ENCODE results near the gene ST6GALNAC2. TPM values are rescaled to one million over a fixed set of nuclear protein-coding genes. Genes with fewer than 3 reads are reported as not detected.

ST6GALNAC2 gene
- total RNA-seq, 2 donors from 2014 or later: 21.0 to 23.1 TPM

DNA sequence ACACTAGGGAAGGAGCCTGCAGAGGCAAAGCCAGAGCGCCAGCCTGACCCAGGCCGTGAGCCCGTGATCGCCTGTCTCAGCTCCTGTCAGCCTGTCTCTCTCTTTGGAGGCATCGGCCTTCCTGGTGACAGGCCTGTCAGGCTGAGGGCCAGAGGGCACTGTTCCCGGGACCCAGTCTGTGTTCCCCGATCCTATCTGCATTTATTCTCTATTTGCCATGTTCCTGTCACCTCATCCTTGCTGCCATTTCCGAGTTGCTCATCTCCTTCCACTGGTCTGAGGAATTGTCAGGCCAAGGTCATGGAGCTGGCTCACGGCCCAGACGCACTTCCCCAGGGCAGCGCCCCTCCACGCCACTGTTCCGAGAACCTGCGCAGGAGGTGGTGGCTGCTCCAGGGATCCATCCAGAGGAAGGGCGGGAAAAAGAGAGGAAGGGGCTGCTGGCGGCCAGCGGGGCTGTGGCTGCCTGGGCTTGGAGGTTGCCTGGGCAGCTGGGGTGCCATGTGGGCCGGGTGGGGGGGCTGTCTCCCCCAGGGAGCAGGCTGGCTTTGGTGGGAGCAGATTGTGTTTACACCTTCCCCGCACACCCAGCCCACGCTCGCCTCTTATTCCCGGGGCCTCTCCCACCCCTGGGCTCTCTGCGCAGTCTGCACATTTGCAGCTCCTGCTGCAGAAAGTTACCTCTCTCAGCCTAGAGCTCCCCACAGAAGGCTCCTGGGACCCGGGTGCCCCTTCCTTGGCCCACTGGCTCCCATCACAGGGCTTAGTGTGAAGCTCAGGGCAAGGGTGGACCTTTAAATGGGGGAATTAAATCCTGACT lies 40.9 kb downstream of the ST6GALNAC2 start:
- H3K4me1 ChIP-seq (replicated peaks): peaks cover 4% of the 10 kb centered on the region
- H3K27me3 ChIP-seq (replicated peaks; ENCODE audit: insufficient read depth): no peaks in the 10 kb centered on the region
- no peak overlapping the region for H3K4me3 ChIP-seq
- H3K36me3 ChIP-seq: no peaks in the 10 kb centered on the region
- no peak overlapping the region for H3K27ac ChIP-seq
- intact Hi-C loops (cut with DNase I): no loop called here
- TF ChIP-seq, protein P1, sequence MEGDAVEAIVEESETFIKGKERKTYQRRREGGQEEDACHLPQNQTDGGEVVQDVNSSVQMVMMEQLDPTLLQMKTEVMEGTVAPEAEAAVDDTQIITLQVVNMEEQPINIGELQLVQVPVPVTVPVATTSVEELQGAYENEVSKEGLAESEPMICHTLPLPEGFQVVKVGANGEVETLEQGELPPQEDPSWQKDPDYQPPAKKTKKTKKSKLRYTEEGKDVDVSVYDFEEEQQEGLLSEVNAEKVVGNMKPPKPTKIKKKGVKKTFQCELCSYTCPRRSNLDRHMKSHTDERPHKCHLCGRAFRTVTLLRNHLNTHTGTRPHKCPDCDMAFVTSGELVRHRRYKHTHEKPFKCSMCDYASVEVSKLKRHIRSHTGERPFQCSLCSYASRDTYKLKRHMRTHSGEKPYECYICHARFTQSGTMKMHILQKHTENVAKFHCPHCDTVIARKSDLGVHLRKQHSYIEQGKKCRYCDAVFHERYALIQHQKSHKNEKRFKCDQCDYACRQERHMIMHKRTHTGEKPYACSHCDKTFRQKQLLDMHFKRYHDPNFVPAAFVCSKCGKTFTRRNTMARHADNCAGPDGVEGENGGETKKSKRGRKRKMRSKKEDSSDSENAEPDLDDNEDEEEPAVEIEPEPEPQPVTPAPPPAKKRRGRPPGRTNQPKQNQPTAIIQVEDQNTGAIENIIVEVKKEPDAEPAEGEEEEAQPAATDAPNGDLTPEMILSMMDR (IDR thresholded peaks at IDR 0.05): no peak
- no peak for TF ChIP-seq POLR2AphosphoS5 (IDR thresholded peaks at IDR 0.05)
- no peak for TF ChIP-seq POLR2A (IDR thresholded peaks at IDR 0.05)
- no peaks in the 10 kb centered on the region for H3K9me3 ChIP-seq
- 49% methylated on average over 24 of the region's 24 CpGs for WGBS
- DNase-seq (ENCODE audit: low spot score): no peak

DNA sequence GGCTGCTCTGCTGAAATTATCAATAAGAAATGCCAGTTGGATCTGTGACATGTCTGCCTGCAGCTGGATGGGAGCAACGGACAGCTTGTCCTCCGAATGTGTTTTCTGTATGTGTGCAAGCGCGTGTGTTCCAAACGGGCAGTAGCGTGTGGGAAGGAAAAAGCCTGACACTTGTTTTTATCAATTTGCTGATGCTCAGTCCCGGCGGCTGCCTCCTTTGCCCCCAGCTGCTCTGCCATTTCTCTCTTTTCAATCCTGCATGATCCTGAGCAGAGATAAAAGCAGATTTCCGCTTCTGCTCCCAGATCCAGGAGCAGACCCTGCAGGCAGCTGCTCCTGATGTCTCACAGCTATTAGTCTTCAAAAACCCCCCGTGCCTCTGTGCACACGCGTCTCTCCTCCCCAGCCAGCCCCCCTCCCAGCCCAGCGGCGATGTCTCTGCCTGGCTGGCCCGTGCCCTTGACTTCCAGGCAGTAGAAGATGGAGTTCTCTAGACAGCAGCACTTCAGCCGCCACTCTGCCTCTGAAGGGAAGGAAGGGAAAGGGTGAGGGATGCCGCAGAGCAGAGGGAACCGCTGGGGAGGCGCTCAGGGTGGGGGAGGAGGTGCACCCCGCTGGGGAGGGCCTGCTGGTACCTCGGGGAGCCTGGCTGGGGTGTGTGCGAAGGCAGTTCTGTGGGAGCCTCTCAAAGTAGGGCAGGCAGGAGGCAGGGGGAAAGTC lies 41.7 kb downstream of the ST6GALNAC2 start:
- Histone ChIP-seq H3K27ac (no peak overlapping the region), H3K9me3 (no peaks in the 10 kb centered on the region), H3K4me1 (replicated peaks) (peaks cover 4% of the 10 kb centered on the region), H3K4me3 (no peak overlapping the region), H3K27me3 (replicated peaks; ENCODE audit: insufficient read depth) (no peaks in the 10 kb centered on the region), H3K36me3 (no peaks in the 10 kb centered on the region)
- no peak for DNase-seq (ENCODE audit: low spot score)
- intact Hi-C loops (cut with DNase I): no loop called here
- TF ChIP-seq, protein P1 (IDR thresholded peaks at IDR 0.05): no peak
- no peak for TF ChIP-seq POLR2AphosphoS5 (IDR thresholded peaks at IDR 0.05)
- no peak for TF ChIP-seq POLR2A (IDR thresholded peaks at IDR 0.05)
- 34% methylated on average over 22 of the region's 22 CpGs for WGBS

DNA sequence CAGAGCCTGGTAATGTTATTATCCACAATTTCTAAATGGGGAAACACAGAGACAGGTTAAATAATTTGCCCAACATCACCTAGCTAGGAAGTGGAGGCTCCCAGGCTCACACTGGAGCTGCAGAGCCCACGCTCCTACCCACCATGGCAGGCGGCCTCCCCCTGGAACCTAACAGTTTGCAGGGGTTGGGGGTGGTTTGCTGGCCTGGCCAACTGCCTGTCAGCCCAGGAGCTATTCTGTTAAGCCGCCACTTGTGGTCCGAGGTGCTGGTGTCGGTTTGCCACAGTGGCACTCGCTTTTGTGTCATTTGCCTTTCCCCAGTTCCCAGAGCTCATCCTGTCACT lies 42.2 kb downstream of the ST6GALNAC2 start:
- no peak for DNase-seq (ENCODE audit: low spot score)
- Histone ChIP-seq H3K4me1 (replicated peaks) (peaks cover 4% of the 10 kb centered on the region), H3K27ac (no peak overlapping the region), H3K9me3 (no peaks in the 10 kb centered on the region), H3K27me3 (replicated peaks; ENCODE audit: insufficient read depth) (no peaks in the 10 kb centered on the region), H3K4me3 (no peak overlapping the region), H3K36me3 (no peaks in the 10 kb centered on the region)
- intact Hi-C loops (cut with DNase I): no loop called here
- TF ChIP-seq POLR2AphosphoS5 (IDR thresholded peaks at IDR 0.05) (no peak), POLR2A (IDR thresholded peaks at IDR 0.05) (no peak)
- TF ChIP-seq, protein P1 (IDR thresholded peaks at IDR 0.05): no peak
- WGBS: 71% methylated on average over 6 of the region's 6 CpGs

DNA sequence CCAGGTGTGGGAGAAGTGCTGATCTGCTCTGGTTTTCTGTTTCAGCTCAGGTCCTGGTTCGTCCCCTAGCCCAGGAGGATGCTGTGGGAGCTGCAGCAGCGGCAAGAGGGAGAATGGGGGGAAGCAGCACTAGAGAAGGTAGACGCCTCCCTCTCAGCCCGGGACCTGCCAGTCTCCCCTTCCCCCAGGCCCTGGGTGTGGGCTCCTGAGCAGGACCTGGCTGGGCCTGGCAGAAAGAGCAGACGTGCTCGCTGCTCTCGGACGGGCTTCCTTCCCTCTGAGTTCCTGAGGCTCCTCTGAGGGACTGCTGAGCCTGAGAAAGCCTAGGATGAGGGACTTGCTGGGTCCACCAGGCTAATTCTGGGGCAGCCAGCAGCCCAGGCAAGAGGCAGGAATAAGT lies 42.7 kb downstream of the ST6GALNAC2 start:
- H3K27ac ChIP-seq: no peak overlapping the region
- no peak for DNase-seq (ENCODE audit: low spot score)
- intact Hi-C loops (cut with DNase I): no loop called here
- H3K4me3 ChIP-seq: no peak overlapping the region
- peaks cover 2% of the 10 kb centered on the region for H3K27me3 ChIP-seq (replicated peaks; ENCODE audit: insufficient read depth)
- peaks cover 4% of the 10 kb centered on the region for H3K4me1 ChIP-seq (replicated peaks)
- WGBS: 76% methylated on average over 8 of the region's 8 CpGs
- TF ChIP-seq POLR2AphosphoS5 (IDR thresholded peaks at IDR 0.05) (no peak), POLR2A (IDR thresholded peaks at IDR 0.05) (no peak)
- TF ChIP-seq, protein P1 (IDR thresholded peaks at IDR 0.05): no peak
- H3K9me3 ChIP-seq: no peaks in the 10 kb centered on the region
- H3K36me3 ChIP-seq: no peaks in the 10 kb centered on the region
